Mesenchymal stem cell (in vitro differentiated cells and primary cell): ENCODE measurements around the gene KRTAP10-7.
"Not testable (repeated sequence)": the region's sequence is repeated elsewhere in the genome, so short reads cannot be mapped to it uniquely, and the experiment has no call there.

Experiments used
- DNase-seq: peaks from one replicate; pipeline ENCODE4 v3.0.0-alpha.2; 2013
- H2AFZ ChIP-seq: one replicate; pipeline ENCODE4 v1.6.1; 2013; ENCODE audit warnings: low read depth, mild to moderate bottlenecking, control low read depth, inconsistent platforms, low read length, moderate library complexity
- H2AK5ac ChIP-seq: 2 replicates; pipeline ENCODE4 v1.6.1; 2013; ENCODE audit warnings: low read length, moderate library complexity, mild to moderate bottlenecking, inconsistent platforms; ENCODE audit not compliant: severe bottlenecking
- H2BK120ac ChIP-seq: one replicate; pipeline ENCODE4 v1.6.1; 2013; ENCODE audit warnings: low read depth, mild to moderate bottlenecking, inconsistent platforms, low read length, moderate library complexity
- H2BK12ac ChIP-seq, 2 experiments: one replicate each; pipeline ENCODE4 v1.6.1; 2013; ENCODE audit warnings: inconsistent platforms in 2 of 2, low read length in 2 of 2, mild to moderate bottlenecking in 2 of 2, moderate library complexity in 2 of 2, control low read depth in 1 of 2
- H2BK15ac ChIP-seq: one replicate; pipeline ENCODE4 v1.6.1; 2013; ENCODE audit warnings: mild to moderate bottlenecking, low read depth, inconsistent platforms; ENCODE audit not compliant: poor library complexity, severe bottlenecking
- H2BK5ac ChIP-seq: 2 replicates; pipeline ENCODE4 v1.6.1; 2013; ENCODE audit warnings: low read depth, mild to moderate bottlenecking, low read length, control low read depth, inconsistent platforms; ENCODE audit not compliant: poor library complexity, severe bottlenecking
- H3K14ac ChIP-seq, 2 experiments: one replicate each; pipeline ENCODE4 v1.6.1; 2013; ENCODE audit warnings: inconsistent platforms in 2 of 2, low read length in 2 of 2, control low read depth in 1 of 2, mild to moderate bottlenecking in 1 of 2, moderate library complexity in 1 of 2
- H3K18ac ChIP-seq, 2 experiments: one replicate each; pipeline ENCODE4 v1.6.1; 2013; ENCODE audit warnings: inconsistent platforms in 2 of 2, low read length in 2 of 2, control low read depth in 1 of 2, low read depth in 1 of 2, mild to moderate bottlenecking in 1 of 2
- H3K23ac ChIP-seq, 2 experiments: one replicate each; pipeline ENCODE4 v1.6.1; 2013; ENCODE audit warnings: inconsistent platforms in 2 of 2, low read length in 2 of 2, mild to moderate bottlenecking in 2 of 2, moderate library complexity in 2 of 2, control low read depth in 1 of 2
- H3K27ac ChIP-seq: 2 replicates; pipeline ENCODE4 v1.5.1; 2013; ENCODE audit warnings: mild to moderate bottlenecking, moderate library complexity, low read length, control low read depth, inconsistent platforms; ENCODE audit not compliant: poor library complexity, severe bottlenecking
- H3K27me3 ChIP-seq, 2 experiments: 2 replicates each; pipeline versions ENCODE4 v1.6.1 to v1.7.0; 2013; ENCODE audit warnings: low read length in 2 of 2, mild to moderate bottlenecking in 2 of 2, moderate library complexity in 2 of 2, control low read depth in 1 of 2, inconsistent platforms in 1 of 2; ENCODE audit not compliant: control insufficient read depth in 1 of 2, insufficient read depth in 1 of 2
- H3K36me3 ChIP-seq, 2 experiments: 2 replicates each; pipeline versions ENCODE4 v1.6.1 to v1.7.0; 2013; ENCODE audit warnings: low read length in 2 of 2, control low read depth in 1 of 2, inconsistent platforms in 1 of 2, low read depth in 1 of 2, mild to moderate bottlenecking in 1 of 2; ENCODE audit not compliant: insufficient read depth in 2 of 2, control insufficient read depth in 1 of 2
- H3K4ac ChIP-seq, 2 experiments: one replicate each; pipeline ENCODE4 v1.6.1; 2013; ENCODE audit warnings: inconsistent platforms in 2 of 2, low read length in 2 of 2, mild to moderate bottlenecking in 2 of 2, moderate library complexity in 2 of 2, control low read depth in 1 of 2, low read depth in 1 of 2
- H3K4me1 ChIP-seq: 2 replicates; pipeline ENCODE4 v1.6.1; 2013; ENCODE audit warnings: low read depth, low read length, control low read depth; ENCODE audit not compliant: control insufficient read depth, insufficient read depth
- H3K4me2 ChIP-seq: 2 replicates; pipeline ENCODE4 v1.6.1; 2013; ENCODE audit warnings: low read length, mild to moderate bottlenecking, inconsistent platforms; ENCODE audit not compliant: poor library complexity, severe bottlenecking
- H3K4me3 ChIP-seq, 2 experiments: 2 replicates each; pipeline versions ENCODE4 v1.5.1 to v1.7.0; 2013; ENCODE audit warnings: low read length in 2 of 2, mild to moderate bottlenecking in 2 of 2, control low read depth in 1 of 2, low read depth in 1 of 2; ENCODE audit not compliant: insufficient read depth in 1 of 2
- H3K79me1 ChIP-seq: replicated peaks from 2 replicates; pipeline ENCODE4 v1.6.1; 2013; ENCODE audit warnings: mild to moderate bottlenecking, control low read depth, low read length, inconsistent platforms; ENCODE audit not compliant: poor library complexity, severe bottlenecking
- H3K9ac ChIP-seq: 2 replicates; pipeline ENCODE4 v1.7.0; 2013; ENCODE audit warnings: mild to moderate bottlenecking, low read length, moderate library complexity
- H3K9me3 ChIP-seq: 2 replicates; pipeline ENCODE4 v1.7.0; 2013; ENCODE audit warnings: mild to moderate bottlenecking, low read length; ENCODE audit not compliant: control insufficient read depth
- H4K8ac ChIP-seq: one replicate; pipeline ENCODE4 v1.6.1; 2013; ENCODE audit warnings: inconsistent platforms, mild to moderate bottlenecking, low read length, moderate library complexity
- H4K91ac ChIP-seq: one replicate; pipeline ENCODE4 v1.6.1; 2013; ENCODE audit warnings: mild to moderate bottlenecking, low read length, inconsistent platforms
- WGBS: methylation state at CpG from one replicate; pipeline ENCODE4 v1.1.7; 2013; ENCODE audit warnings: mixed read lengths; 5-methylcytosine and 5-hydroxymethylcytosine counted together

The KRTAP10-7 gene

GRCh38 chr21:44580231-44580821 is 20.1 kb upstream of the KRTAP10-7 start, which contains the start of gene KRTAP10-5:
KRTAP10-5 (minus strand) TSS chr21:44580604; CDS start chr21:44580578, 26 bp downstream.
- not testable (repeated sequence) for H2AK5ac ChIP-seq, H2BK12ac ChIP-seq, H2AFZ ChIP-seq, H3K4ac ChIP-seq, H4K8ac ChIP-seq, H4K91ac ChIP-seq, DNase-seq, H3K27me3 ChIP-seq, H3K4me1 ChIP-seq, H2BK120ac ChIP-seq, H3K79me1 ChIP-seq, H3K23ac ChIP-seq, H2BK15ac ChIP-seq, H3K9ac ChIP-seq, H2BK5ac ChIP-seq, H3K18ac ChIP-seq, H3K36me3 ChIP-seq, H3K14ac ChIP-seq, H3K27ac ChIP-seq, H3K4me2 ChIP-seq
- Histone ChIP-seq H3K4me3 (peak within 1 kb of the TSS in 1 of 2 experiments; percentile 21), H3K9me3 (peaks cover 35% of the 10 kb centered on the region)
- WGBS, result 75% methylated on average over 19 of the region's 19 CpGs

GRCh38 chr21:44581158-44581557 is 19.2 kb upstream of the KRTAP10-7 start:
- Histone ChIP-seq H4K91ac (no peak overlapping the region), H3K4me1 (no peaks in the 10 kb centered on the region)
- no peak for DNase-seq

GRCh38 chr21:44582055-44582454 is 18.3 kb upstream of the KRTAP10-7 start:
- H2BK120ac ChIP-seq, result no peak overlapping the region
- H3K4me1 ChIP-seq, result no peaks in the 10 kb centered on the region
- no peak overlapping the region for H3K4ac ChIP-seq
- WGBS, result 81% methylated on average over 12 of the region's 15 CpGs
- H2AFZ ChIP-seq, result no peak overlapping the region
- H3K23ac ChIP-seq, result no peak overlapping the region
- no peak overlapping the region for H3K9ac ChIP-seq
- H3K36me3 ChIP-seq, result no peaks in the 10 kb centered on the region
- no peak overlapping the region for H3K27ac ChIP-seq
- H3K27me3 ChIP-seq, result no peaks in the 10 kb centered on the region
- no peak overlapping the region for H2AK5ac ChIP-seq
- no peak for DNase-seq
- H2BK5ac ChIP-seq, result no peak overlapping the region
- peaks cover 32% of the 10 kb centered on the region for H3K9me3 ChIP-seq
- no peak overlapping the region for H2BK15ac ChIP-seq
- H3K4me2 ChIP-seq, result no peak overlapping the region
- H2BK12ac ChIP-seq, result no peak overlapping the region
- H4K8ac ChIP-seq, result no peak overlapping the region
- H4K91ac ChIP-seq, result no peak overlapping the region
- no peak overlapping the region for H3K18ac ChIP-seq
- H3K14ac ChIP-seq, result no peak overlapping the region
- H3K79me1 ChIP-seq, result no peaks in the 10 kb centered on the region
- no peak overlapping the region for H3K4me3 ChIP-seq

More at GRCh38 chr21:44581158-44581557, 19.2 kb upstream of the KRTAP10-7 start:
- no peak overlapping the region for H3K14ac ChIP-seq
- H2BK120ac ChIP-seq, result no peak overlapping the region
- no peak overlapping the region for H3K4me3 ChIP-seq
- H3K27me3 ChIP-seq, result no peaks in the 10 kb centered on the region
- no peak overlapping the region for H3K23ac ChIP-seq
- peaks cover 38% of the 10 kb centered on the region for H3K9me3 ChIP-seq
- H2BK12ac ChIP-seq, result no peak overlapping the region
- no peak overlapping the region for H2BK5ac ChIP-seq
- no peak overlapping the region for H3K4ac ChIP-seq
- H3K27ac ChIP-seq, result no peak overlapping the region
- no peak overlapping the region for H2BK15ac ChIP-seq
- H3K79me1 ChIP-seq, result no peaks in the 10 kb centered on the region
- H3K4me2 ChIP-seq, result no peak overlapping the region
- 64% methylated on average over 1 of the region's 3 CpGs for WGBS
- H4K8ac ChIP-seq, result no peak overlapping the region
- no peak overlapping the region for H3K9ac ChIP-seq
- no peak overlapping the region for H2AK5ac ChIP-seq
- no peaks in the 10 kb centered on the region for H3K36me3 ChIP-seq
- H3K18ac ChIP-seq, result no peak overlapping the region
- H2AFZ ChIP-seq, result no peak overlapping the region

GRCh38 chr21:44583089-44583799 is 17.2 kb upstream of the KRTAP10-7 start:
- no peak overlapping the region for H3K4me2 ChIP-seq
- H3K18ac ChIP-seq, result no peak overlapping the region
- H3K9me3 ChIP-seq, result peaks cover 25% of the 10 kb centered on the region
- no peak overlapping the region for H3K9ac ChIP-seq
- no peaks in the 10 kb centered on the region for H3K4me1 ChIP-seq
- no peaks in the 10 kb centered on the region for H3K79me1 ChIP-seq
- H4K8ac ChIP-seq, result no peak overlapping the region
- H3K36me3 ChIP-seq, result no peaks in the 10 kb centered on the region
- WGBS, result 84% methylated on average over 10 of the region's 11 CpGs
- no peak overlapping the region for H2BK15ac ChIP-seq
- no peak overlapping the region for H2BK5ac ChIP-seq
- DNase-seq, result no peak
- H2AK5ac ChIP-seq, result no peak overlapping the region
- H3K27ac ChIP-seq, result no peak overlapping the region
- H2AFZ ChIP-seq, result no peak overlapping the region
- H2BK12ac ChIP-seq, result no peak overlapping the region
- H3K4ac ChIP-seq, result no peak overlapping the region
- H4K91ac ChIP-seq, result no peak overlapping the region
- no peaks in the 10 kb centered on the region for H3K27me3 ChIP-seq
- no peak overlapping the region for H3K4me3 ChIP-seq
- no peak overlapping the region for H3K23ac ChIP-seq
- no peak overlapping the region for H3K14ac ChIP-seq
- no peak overlapping the region for H2BK120ac ChIP-seq
